K562 (cell line): ENCODE measurements around the gene MAEL. TPM values are rescaled to one million over a fixed set of nuclear protein-coding genes. Genes with fewer than 3 reads are reported as not detected.
A peak's percentile ranks its signal among the peaks of the same experiment; 100 is the strongest.

Source experiments
- CBFB ChIP-seq: sonication (generic); formaldehyde crosslinking; IDR thresholded peaks from 2 replicates; pipeline ENCODE4 v1.4.0; 2020; ENCODE audit warnings: mild to moderate bottlenecking, missing genetic modification reagents
- CBX3 ChIP-seq, 2 experiments: IDR thresholded peaks; 1 replicate in 1 of 2; 2 replicates in 1 of 2; pipeline ENCODE4 v1.6.1; 2012; ENCODE audit warnings: inconsistent platforms in 2 of 2, low read length in 2 of 2, borderline replicate concordance in 1 of 2, control low read depth in 1 of 2
- E2F3 ChIP-seq: fragments of 250-450 bp; sonication (Bioruptor Pico); IDR thresholded peaks from 2 replicates; pipeline ENCODE4 v1.4.0; 2020; ENCODE audit warnings: mild to moderate bottlenecking
- HMG20A ChIP-seq: fragments of 450-650 bp; formaldehyde crosslinking; conservative IDR thresholded peaks from 2 replicates; pipeline ENCODE4 v1.4.0; 2020; ENCODE audit warnings: mild to moderate bottlenecking, mixed read lengths
- MYNN ChIP-seq, 2 experiments: sonication (generic); formaldehyde crosslinking in 1 of 2; IDR thresholded peaks; 2 replicates each; pipeline versions ENCODE4 v1.5.0 to v1.6.1; 2016 to 2020; ENCODE audit warnings: antibody characterized with exemption in 1 of 2, missing genetic modification reagents in 1 of 2
- NCOA1 ChIP-seq: fragments of 450-650 bp; IDR thresholded peaks from 2 replicates; pipeline ENCODE4 v1.6.1; 2016; ENCODE audit warnings: low read depth
- PCBP1 ChIP-seq: fragments of 200-400 bp; formaldehyde crosslinking; IDR thresholded peaks from 2 replicates; pipeline ENCODE4 v1.6.1; 2018; ENCODE audit warnings: mild to moderate bottlenecking, low read depth, low read length; ENCODE audit not compliant: poor library complexity, severe bottlenecking
- RAD21 ChIP-seq, 2 experiments: fragments of 250-450 bp in 1 of 2; fragments of 450-650 bp in 1 of 2; sonication (Bioruptor Pico) in 1 of 2; formaldehyde crosslinking in 1 of 2; IDR thresholded peaks in 1 of 2; conservative IDR thresholded peaks in 1 of 2; 2 replicates each; pipeline versions ENCODE4 v1.4.0 to v1.8.0; 2020 to 2022; ENCODE audit warnings: mild to moderate bottlenecking in 2 of 2, moderate library complexity in 1 of 2
- SMC3 ChIP-seq: conservative IDR thresholded peaks from 2 replicates; pipeline ENCODE4 v1.6.1; 2011; ENCODE audit warnings: low read depth, low read length, improper control_type of control experiment; ENCODE audit not compliant: insufficient read depth
- TCF15 ChIP-seq: fragments of 250-450 bp; sonication (Bioruptor Pico); IDR thresholded peaks from 2 replicates; pipeline ENCODE4 v1.8.0; 2022; ENCODE audit warnings: moderate library complexity, mild to moderate bottlenecking, inconsistent platforms
- TCFL5 ChIP-seq: fragments of 250-450 bp; sonication (Bioruptor Pico); conservative IDR thresholded peaks from 2 replicates; pipeline ENCODE4 v1.6.1; 2021; ENCODE audit warnings: mild to moderate bottlenecking, moderate library complexity, matching md5 sums
- TSHZ1 ChIP-seq: fragments of 250-450 bp; sonication (Bioruptor Pico); IDR thresholded peaks from 2 replicates; pipeline ENCODE4 v1.4.0; 2020; ENCODE audit warnings: mild to moderate bottlenecking, moderate library complexity
- ZNF121 ChIP-seq: sonication (generic); formaldehyde crosslinking; conservative IDR thresholded peaks from 2 replicates; pipeline ENCODE4 v1.8.0; 2022; ENCODE audit warnings: missing genetic modification reagents
- ZNF3 ChIP-seq: fragments of 250-450 bp; sonication (Bioruptor Pico); IDR thresholded peaks from 2 replicates; pipeline ENCODE4 v1.5.0; 2021; ENCODE audit warnings: mild to moderate bottlenecking, moderate library complexity
- ZNF583 ChIP-seq: fragments of 250-450 bp; sonication (Bioruptor Pico); IDR thresholded peaks from 2 replicates; pipeline ENCODE4 v1.4.0; 2020
- polyA plus RNA-seq, 8 experiments: library from polyadenylated mRNA; depleted of rRNA in 4 of 8; stranded (reverse) in 5 of 8; unstranded in 3 of 8; fragments of >200 nt; fragmentation: Nextera tagmentation in 2 of 8; fragmentation: Illumina TruSeq in 1 of 8; extraction: Ambion mirVana in 2 of 8; extraction: Trizol in 1 of 8; gene quantifications; 2 replicates each; pipeline versions ENCODE4 v1.2.1 to v1.2.3, GENCODE V29; 2011 to 2014; ENCODE audit warnings: inconsistent platforms in 1 of 8, missing spikeins in 1 of 8
- total RNA-seq, 7 experiments: library from RNA; depleted of rRNA in 6 of 7; stranded (reverse); fragments of >200 nt in 6 of 7; fragmentation: Illumina TruSeq in 2 of 7; extraction: Trizol in 2 of 7; gene quantifications; 2 replicates each; pipeline versions ENCODE4 v1.2.1 to v1.2.3, GENCODE V29; 2011 to 2021; ENCODE audit warnings: low replicate concordance in 1 of 7
- TF ChIP-seq, protein P1 (sequence below): fragments of 450-650 bp; IDR thresholded peaks from 2 replicates; pipeline ENCODE4 v1.6.1; 2016; ENCODE audit warnings: low read depth, mild to moderate bottlenecking, moderate library complexity
- TF ChIP-seq, protein P2 (sequence below): fragments of 450-650 bp; formaldehyde crosslinking; IDR thresholded peaks from 2 replicates; pipeline ENCODE4 v1.4.0; 2020; ENCODE audit warnings: mild to moderate bottlenecking, moderate library complexity
- TF ChIP-seq, protein P3 (sequence below): IDR thresholded peaks from 2 replicates; pipeline ENCODE4 v1.6.1; 2011; ENCODE audit not compliant: insufficient read length; ENCODE audit errors: extremely low read depth

MAEL gene
- total and polyA plus RNA-seq, 9 of the 15 experiments (the other 6 are each of a cell fraction or from before 2014, with no cell fraction given) = 0.11 to 1.9 (median 0.75) TPM

GRCh38 chr1:167057241-167057688, 68.2 kb downstream of the MAEL start (continued):
- TF ChIP-seq TSHZ1 (CRISPR knock-in tag) (no peak), TCFL5 (no peak), ZNF121 (CRISPR knock-in tag) (peak; percentile 65), SMC3 (peak; percentile 65), NCOA1 (no peak), E2F3 (CRISPR knock-in tag) (no peak), PCBP1 (no peak), ZNF583 (no peak), RAD21 (CRISPR knock-in tag; conservative IDR thresholded peaks at IDR 0.05 in 1 of 2, IDR thresholded peaks at IDR 0.05 in 1 of 2) (peak; percentile 78 to 89), MYNN (IDR thresholded peaks at IDR 0.05) (no peak), MYNN (CRISPR knock-in tag; IDR thresholded peaks at IDR 0.05) (no peak), CBX3 (IDR thresholded peaks at IDR 0.05; ENCODE audit: borderline replicate concordance in 1 of 2, low read length in 2 of 2) (no peak), CBFB (CRISPR knock-in tag) (no peak), HMG20A (CRISPR knock-in tag) (no peak), ZNF3 (no peak), TCF15 (CRISPR knock-in tag) (no peak)
- TF ChIP-seq, protein P1, sequence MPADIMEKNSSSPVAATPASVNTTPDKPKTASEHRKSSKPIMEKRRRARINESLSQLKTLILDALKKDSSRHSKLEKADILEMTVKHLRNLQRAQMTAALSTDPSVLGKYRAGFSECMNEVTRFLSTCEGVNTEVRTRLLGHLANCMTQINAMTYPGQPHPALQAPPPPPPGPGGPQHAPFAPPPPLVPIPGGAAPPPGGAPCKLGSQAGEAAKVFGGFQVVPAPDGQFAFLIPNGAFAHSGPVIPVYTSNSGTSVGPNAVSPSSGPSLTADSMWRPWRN = no peak
- TF ChIP-seq, protein P2, sequence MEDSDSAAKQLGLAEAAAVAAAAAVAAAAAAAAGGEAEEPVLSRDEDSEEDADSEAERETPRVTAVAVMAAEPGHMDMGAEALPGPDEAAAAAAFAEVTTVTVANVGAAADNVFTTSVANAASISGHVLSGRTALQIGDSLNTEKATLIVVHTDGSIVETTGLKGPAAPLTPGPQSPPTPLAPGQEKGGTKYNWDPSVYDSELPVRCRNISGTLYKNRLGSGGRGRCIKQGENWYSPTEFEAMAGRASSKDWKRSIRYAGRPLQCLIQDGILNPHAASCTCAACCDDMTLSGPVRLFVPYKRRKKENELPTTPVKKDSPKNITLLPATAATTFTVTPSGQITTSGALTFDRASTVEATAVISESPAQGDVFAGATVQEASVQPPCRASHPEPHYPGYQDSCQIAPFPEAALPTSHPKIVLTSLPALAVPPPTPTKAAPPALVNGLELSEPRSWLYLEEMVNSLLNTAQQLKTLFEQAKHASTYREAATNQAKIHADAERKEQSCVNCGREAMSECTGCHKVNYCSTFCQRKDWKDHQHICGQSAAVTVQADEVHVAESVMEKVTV (CRISPR knock-in tag) = peak; percentile 76
- TF ChIP-seq, protein P3, sequence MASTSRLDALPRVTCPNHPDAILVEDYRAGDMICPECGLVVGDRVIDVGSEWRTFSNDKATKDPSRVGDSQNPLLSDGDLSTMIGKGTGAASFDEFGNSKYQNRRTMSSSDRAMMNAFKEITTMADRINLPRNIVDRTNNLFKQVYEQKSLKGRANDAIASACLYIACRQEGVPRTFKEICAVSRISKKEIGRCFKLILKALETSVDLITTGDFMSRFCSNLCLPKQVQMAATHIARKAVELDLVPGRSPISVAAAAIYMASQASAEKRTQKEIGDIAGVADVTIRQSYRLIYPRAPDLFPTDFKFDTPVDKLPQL = no peak
